ENCODE data around the gene IRF5.

IRF5 gene

DNA sequence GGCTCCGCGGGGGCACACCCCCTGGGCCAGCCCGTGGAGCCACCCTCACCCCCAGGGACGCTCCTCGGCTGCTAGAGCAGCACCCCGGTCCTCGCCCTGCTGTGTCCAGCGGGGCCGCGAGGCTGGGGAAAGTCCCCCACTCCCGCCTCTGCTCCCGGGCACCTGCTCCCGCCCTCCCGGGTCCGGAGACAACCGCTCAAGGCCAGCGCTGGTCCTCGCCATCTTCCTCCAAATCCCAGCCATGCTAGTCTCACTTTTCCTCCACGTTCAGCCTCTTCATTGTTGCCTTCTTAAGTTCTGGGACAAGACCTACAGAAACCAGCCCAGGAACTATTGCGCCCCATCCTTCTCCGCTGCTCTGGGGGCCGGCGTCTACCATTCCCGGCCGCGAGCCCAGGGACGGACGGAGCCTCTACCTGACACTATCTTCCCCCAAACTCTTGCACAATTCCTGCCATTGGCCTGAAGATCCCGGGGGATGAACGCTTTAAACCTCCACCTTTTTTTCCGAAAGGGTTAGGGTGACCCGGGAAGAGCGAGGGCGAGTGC is 22.4 kb upstream of the IRF5 start:
- no peaks in the 10 kb centered on the region for H3K4me1 ChIP-seq (ENCODE audit: control insufficient read depth, insufficient read depth, low read length)
- ChIA-PET POLR2A (no interaction called here), CTCF (no interaction called here)
- H3K9me3 ChIP-seq (ENCODE audit: control insufficient read depth, insufficient read depth, low read depth, low read length) = no peaks in the 10 kb centered on the region
- TF ChIP-seq KLF9 (tag by site-specific recombination; IDR thresholded peaks at IDR 0.05; ENCODE audit: low read depth) = no peak
- no peak for TF ChIP-seq ZBTB20 (tag by site-specific recombination; IDR thresholded peaks at IDR 0.05)
- TF ChIP-seq, protein P1, sequence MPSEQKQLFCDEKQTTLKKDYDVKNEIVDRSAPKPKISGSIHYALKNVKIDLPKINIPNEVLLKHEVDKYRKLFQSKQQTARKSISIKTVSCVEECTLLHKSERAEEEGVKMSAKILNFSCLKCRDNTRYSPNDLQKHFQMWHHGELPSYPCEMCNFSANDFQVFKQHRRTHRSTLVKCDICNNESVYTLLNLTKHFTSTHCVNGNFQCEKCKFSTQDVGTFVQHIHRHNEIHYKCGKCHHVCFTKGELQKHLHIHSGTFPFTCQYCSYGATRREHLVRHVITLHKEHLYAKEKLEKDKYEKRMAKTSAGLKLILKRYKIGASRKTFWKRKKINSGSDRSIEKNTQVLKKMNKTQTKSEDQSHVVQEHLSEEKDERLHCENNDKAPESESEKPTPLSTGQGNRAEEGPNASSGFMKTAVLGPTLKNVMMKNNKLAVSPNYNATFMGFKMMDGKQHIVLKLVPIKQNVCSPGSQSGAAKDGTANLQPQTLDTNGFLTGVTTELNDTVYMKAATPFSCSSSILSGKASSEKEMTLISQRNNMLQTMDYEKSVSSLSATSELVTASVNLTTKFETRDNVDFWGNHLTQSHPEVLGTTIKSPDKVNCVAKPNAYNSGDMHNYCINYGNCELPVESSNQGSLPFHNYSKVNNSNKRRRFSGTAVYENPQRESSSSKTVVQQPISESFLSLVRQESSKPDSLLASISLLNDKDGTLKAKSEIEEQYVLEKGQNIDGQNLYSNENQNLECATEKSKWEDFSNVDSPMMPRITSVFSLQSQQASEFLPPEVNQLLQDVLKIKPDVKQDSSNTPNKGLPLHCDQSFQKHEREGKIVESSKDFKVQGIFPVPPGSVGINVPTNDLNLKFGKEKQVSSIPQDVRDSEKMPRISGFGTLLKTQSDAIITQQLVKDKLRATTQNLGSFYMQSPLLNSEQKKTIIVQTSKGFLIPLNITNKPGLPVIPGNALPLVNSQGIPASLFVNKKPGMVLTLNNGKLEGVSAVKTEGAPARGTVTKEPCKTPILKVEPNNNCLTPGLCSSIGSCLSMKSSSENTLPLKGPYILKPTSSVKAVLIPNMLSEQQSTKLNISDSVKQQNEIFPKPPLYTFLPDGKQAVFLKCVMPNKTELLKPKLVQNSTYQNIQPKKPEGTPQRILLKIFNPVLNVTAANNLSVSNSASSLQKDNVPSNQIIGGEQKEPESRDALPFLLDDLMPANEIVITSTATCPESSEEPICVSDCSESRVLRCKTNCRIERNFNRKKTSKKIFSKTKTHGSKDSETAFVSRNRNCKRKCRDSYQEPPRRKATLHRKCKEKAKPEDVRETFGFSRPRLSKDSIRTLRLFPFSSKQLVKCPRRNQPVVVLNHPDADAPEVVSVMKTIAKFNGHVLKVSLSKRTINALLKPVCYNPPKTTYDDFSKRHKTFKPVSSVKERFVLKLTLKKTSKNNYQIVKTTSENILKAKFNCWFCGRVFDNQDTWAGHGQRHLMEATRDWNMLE (tag by site-specific recombination; conservative IDR thresholded peaks at IDR 0.05; ENCODE audit: low read depth) = no peak
- TF ChIP-seq, protein P2, sequence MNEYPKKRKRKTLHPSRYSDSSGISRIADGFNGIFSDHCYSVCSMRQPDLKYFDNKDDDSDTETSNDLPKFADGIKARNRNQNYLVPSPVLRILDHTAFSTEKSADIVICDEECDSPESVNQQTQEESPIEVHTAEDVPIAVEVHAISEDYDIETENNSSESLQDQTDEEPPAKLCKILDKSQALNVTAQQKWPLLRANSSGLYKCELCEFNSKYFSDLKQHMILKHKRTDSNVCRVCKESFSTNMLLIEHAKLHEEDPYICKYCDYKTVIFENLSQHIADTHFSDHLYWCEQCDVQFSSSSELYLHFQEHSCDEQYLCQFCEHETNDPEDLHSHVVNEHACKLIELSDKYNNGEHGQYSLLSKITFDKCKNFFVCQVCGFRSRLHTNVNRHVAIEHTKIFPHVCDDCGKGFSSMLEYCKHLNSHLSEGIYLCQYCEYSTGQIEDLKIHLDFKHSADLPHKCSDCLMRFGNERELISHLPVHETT (tag by site-specific recombination; IDR thresholded peaks at IDR 0.05) = no peak
- TF ChIP-seq ZNF132 (tag by site-specific recombination; IDR thresholded peaks at IDR 0.05; ENCODE audit: borderline replicate concordance) = no peak
- TF ChIP-seq ZNF792 (tag by site-specific recombination; IDR thresholded peaks at IDR 0.05) = no peak
- TF ChIP-seq ZNF274 (IDR thresholded peaks at IDR 0.05; ENCODE audit: low read length) = no peak
- no peak for TF ChIP-seq ZNF274 (tag by site-specific recombination; IDR thresholded peaks at IDR 0.05; ENCODE audit: borderline replicate concordance)
- no peak overlapping the region for H3K4me3 ChIP-seq (ENCODE audit: low read depth, low read length)
- H3K36me3 ChIP-seq (ENCODE audit: control insufficient read depth in 2 of 2, insufficient read depth in 1 of 2, low read length in 2 of 2) = no peaks in the 10 kb centered on the region
- no peak overlapping the region for H3K27ac ChIP-seq (ENCODE audit: extremely low read depth, low read depth, low read length)

DNA sequence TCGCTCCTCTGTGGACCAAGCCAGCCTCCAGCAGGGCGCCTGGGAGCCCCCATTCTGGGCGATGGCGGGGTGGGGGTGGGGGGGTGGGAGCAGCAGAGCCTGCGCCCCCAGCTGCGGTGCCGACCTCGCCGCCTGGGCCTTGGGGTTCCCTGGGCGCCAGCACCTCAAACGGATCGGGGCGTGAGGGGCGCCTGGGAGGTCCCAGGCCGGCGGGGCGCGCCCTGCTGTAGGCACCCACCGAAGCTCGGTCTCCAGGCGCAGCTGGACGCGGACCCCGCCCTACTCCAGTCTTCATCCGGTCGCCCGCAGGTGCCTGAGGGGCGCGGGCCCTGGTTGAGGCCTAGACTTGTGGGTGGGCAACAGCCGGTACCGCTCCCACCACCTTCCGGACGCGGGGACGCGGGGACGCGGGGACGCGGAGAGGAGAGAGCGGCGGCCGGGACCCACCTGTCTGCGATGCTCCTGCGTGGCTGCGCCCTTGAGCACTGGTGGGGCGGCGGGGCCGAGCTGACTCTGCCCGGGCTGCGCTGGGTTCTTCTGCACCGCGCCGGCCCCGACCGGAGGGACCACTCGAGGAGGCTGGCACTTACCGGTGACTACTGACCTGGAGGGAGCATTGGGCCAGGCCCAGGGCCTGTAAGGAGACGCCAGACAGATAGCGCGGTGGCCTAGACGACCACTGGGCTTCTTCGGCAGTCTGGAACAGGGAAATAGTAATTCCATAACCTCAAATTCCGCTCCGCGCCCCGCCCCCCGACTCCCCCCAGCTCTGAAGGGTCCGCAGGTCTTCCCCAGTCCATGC is 21.7 kb upstream of the IRF5 start:
- POLR2A ChIA-PET = no interaction called here
- H3K4me3 ChIP-seq (ENCODE audit: low read depth, low read length) = no peak overlapping the region
- CTCF ChIA-PET = interaction anchor here (0.6 kb wide), 1 partner anchor 91 kb away, joined by 3 read pairs; no protein-coding TSS in a partner anchor
- no peaks in the 10 kb centered on the region for H3K4me1 ChIP-seq (ENCODE audit: control insufficient read depth, insufficient read depth, low read length)
- H3K36me3 ChIP-seq (ENCODE audit: control insufficient read depth in 2 of 2, insufficient read depth in 1 of 2, low read length in 2 of 2) = no peaks in the 10 kb centered on the region
- TF ChIP-seq, protein P3, sequence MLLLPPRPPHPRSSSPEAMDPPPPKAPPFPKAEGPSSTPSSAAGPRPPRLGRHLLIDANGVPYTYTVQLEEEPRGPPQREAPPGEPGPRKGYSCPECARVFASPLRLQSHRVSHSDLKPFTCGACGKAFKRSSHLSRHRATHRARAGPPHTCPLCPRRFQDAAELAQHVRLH (tag by site-specific recombination; IDR thresholded peaks at IDR 0.05) = no peak
- TF ChIP-seq YY2 (tag by site-specific recombination; IDR thresholded peaks at IDR 0.05) = no peak
- TF ChIP-seq, protein P4, sequence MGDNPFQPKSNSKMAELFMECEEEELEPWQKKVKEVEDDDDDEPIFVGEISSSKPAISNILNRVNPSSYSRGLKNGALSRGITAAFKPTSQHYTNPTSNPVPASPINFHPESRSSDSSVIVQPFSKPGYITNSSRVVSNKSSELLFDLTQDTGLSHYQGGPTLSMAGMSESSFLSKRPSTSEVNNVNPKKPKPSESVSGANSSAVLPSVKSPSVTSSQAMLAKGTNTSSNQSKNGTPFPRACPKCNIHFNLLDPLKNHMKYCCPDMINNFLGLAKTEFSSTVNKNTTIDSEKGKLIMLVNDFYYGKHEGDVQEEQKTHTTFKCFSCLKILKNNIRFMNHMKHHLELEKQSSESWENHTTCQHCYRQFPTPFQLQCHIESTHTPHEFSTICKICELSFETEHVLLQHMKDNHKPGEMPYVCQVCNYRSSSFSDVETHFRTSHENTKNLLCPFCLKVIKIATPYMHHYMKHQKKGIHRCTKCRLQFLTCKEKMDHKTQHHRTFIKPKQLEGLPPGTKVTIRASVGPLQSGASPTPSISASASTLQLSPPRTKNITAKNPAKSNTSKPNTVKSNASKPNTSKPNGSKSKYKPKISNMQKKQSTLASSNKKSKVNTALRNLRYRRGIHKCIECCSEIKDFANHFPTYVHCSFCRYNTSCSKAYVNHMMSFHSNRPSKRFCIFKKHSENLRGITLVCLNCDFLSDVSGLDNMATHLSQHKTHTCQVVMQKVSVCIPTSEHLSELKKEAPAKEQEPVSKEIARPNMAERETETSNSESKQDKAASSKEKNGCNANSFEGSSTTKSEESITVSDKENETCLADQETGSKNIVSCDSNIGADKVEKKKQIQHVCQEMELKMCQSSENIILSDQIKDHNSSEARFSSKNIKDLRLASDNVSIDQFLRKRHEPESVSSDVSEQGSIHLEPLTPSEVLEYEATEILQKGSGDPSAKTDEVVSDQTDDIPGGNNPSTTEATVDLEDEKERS (tag by site-specific recombination; IDR thresholded peaks at IDR 0.05) = no peak
- no peak for TF ChIP-seq KLF9 (tag by site-specific recombination; IDR thresholded peaks at IDR 0.05; ENCODE audit: low read depth)
- no peaks in the 10 kb centered on the region for H3K9me3 ChIP-seq (ENCODE audit: control insufficient read depth, insufficient read depth, low read depth, low read length)
- no peak overlapping the region for H3K27ac ChIP-seq (ENCODE audit: extremely low read depth, low read depth, low read length)

All from HEK293 (cell line).